HG03442 (cell line): ENCODE results near the gene RBBP6.
"Not testable (repeated sequence)": the region's sequence is repeated elsewhere in the genome, so short reads cannot be mapped to it uniquely, and the experiment has no call there.

Experiments used
- ATAC-seq: cut with Tn5 transposase; IDR thresholded peaks from one replicate; pipeline ENCODE4 v1.9.1; 2021; ENCODE audit warnings: mild to moderate bottlenecking, moderate library complexity; ENCODE audit not compliant: unreplicated experiment

Gene RBBP6

GRCh38 chr16:24555346-24555872, 16.0 kb downstream of the RBBP6 start:
- no peak for ATAC-seq

DNA sequence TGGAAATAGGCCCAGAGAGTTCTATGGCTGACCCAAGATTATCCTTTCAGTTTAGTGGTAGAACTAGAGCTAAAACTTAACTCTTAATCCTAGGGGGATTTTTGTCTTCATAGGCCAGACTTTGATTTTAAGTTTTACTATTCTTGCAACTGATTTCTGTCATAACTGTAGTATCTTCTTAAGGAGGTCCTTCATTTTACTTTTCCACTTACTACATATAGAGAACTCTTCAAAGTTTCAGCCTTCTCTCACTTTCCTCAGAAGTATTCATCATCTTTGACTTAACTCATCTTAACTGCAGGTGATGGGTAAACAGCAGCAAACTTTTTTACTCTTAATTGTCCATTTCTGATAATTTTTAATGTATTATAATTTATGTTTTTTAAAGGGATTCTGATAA, 23.4 kb downstream of the RBBP6 start:
- no peak for ATAC-seq

DNA sequence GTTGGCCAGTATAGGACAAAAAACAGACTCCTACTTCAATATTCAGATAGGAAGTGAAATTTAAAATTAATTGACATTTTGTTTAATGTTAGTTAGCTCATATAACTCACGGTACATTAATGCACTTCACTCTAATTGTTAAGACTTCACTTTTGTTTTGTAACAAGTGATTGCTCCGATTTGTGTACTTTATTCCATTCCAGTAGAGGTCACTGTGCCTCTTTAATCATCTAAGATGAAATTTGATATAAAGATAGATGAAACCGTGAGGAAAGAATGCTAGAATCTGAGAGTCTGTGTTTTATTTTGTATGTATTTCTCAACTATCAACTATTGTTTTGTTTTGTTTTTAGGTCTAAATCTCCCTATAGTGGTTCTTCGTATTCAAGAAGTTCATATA, 29.0 kb downstream of the RBBP6 start:
- no peak for ATAC-seq

GRCh38 chr16:24571096-24571495, 31.7 kb downstream of the RBBP6 start:
- ATAC-seq, result no peak

DNA sequence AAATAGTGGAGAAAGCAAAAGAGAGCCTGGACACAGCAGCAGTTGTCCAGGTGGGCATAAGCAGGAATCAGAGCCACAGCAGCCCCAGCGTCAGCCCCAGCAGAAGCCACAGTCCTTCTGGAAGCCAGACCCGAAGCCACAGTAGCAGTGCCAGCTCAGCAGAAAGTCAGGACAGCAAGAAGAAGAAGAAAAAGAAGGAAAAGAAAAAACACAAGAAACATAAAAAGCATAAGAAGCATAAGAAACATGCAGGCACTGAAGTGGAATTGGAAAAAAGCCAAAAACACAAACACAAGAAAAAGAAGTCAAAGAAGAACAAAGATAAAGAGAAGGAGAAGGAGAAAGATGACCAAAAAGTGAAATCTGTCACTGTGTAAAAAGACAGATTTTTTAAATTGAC, 32.7 kb downstream of the RBBP6 start:
- no peak for ATAC-seq

DNA sequence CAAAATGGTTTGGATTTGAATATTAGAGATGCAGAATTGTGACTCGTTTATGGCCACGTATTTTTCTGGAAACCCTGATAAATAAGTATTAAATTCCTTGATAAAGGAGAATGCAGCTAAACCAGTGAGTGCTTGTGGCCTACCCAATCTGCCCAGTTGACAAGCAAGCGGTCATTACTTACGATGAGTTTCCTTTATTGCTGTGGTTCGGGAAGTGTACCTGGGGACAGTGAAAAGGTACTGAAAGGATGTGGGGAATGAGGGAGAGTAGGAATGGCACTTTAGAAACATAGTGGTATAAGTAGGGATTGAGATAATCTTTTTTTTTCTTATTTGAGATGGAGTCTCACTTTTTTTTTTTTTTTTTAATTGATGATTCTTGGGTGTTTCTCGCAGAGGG, 33.8 kb downstream of the RBBP6 start:
- no peak for ATAC-seq

- ATAC-seq, result not testable (repeated sequence)
Measured at GRCh38 chr16:24574515-24575485, 35.4 kb downstream of the RBBP6 start.

DNA sequence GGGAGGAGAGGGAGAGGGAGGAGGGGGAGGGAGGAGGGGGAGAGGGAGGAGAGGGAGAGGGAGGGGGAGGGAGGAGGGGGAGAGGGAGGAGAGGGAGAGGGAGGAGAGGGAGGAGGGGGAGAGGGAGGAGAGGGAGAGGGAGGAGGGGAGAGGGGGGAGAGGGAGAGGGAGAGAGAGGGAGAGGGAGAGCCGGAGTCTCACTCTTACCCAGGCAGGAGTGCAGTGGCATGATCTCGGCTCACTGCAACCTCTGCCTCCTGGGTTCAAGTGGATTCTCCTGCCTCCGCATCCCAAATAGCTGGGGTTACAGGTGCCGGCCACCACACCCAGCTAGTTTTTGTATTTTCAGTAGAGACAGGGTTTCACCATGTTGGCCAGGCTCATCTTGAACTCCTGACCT, 36.4 kb downstream of the RBBP6 start:
- ATAC-seq, result not testable (repeated sequence)

- ATAC-seq, result no peak
Measured at GRCh38 chr16:24577167-24577566, 37.8 kb downstream of the RBBP6 start.

DNA sequence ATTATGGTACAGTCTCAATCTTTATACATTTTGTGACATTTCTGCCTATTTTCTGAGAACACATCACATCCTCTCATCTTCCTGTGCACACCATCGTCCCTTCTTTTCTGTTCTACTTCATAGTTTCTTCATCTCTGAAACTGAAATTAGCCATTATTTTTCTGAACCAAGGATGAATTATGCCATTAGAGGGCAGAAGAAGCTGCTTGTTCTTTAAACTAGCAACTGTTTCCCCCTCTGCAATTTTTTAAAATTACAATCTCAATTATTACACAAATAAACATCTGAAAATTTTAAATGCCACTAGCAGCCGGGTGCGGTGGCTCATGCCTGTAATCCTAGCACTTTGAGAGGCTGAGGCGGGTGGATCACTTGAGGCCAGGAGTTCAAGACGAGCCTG, 41.3 kb downstream of the RBBP6 start:
- ATAC-seq, result no peak

DNA sequence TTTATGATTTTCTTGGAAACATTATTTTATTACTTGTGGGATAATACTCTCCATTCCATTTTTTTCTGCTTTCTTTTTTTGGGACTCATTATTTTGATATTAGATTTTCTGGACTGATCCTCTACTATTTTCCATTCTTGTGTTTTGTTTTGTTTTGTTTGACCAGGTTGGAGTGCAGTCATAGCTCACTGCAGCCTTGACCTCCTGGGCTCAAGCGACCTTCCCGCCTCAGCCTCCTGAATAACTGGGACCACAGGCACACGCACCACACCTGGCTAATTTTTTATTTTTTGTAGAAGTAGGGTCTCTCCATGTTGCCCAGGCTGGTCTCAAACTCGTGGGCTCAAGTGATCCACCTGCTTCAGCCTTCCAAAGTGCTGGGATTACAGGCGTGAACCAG, 44.1 kb downstream of the RBBP6 start:
- ATAC-seq, result no peak

GRCh38 chr16:24589997-24590396, 50.6 kb downstream of the RBBP6 start:
- ATAC-seq, result no peak

DNA sequence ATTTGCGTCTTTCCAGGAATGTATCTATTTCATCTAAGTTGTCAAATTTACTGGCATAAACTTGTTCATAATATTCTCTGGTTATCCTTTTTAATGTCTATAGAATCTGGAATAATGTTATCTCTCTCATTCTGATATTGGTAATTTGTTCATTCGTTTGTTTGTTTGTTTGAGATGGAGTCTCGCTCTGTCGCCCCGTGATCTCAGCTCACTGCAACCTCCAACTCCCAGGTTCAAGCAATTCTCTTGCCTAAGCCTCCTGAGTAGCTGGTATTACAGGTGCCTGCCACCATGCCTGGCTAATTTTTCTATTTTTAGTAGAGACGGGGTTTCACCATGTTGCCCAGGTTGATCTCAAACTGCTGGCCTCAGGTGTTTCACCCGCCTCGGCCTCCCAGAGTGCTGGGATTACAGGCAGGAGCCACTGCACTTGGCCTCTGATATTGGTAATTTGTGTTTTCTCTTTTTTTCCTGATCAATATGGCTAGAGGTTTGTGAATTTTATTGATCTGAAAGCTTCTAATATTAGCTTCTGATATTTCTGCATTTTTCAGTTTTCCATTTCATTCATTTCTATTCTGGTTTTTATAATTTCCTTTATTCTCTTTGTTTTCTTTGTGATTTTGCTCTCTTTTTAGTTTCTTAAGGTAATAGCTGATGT, 59.5 kb downstream of the RBBP6 start:
- no peak for ATAC-seq

DNA sequence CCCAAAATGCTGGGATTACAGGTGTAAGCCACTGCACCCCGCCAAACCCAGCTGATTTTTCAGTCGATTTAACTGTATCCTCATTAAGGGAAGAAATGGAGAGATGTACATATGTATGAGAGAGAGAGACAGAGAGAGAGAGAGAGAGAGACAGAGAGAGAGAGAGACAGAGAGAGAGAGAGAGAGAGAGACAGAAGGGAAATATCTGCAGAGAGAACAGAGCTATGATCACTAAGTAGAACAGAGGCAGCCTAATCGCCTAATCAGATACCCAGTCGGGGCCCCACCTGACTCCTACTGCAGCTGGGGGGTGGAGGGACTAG, 70.0 kb downstream of the RBBP6 start:
- no peak for ATAC-seq

GRCh38 chr16:24609740-24610415, 70.5 kb downstream of the RBBP6 start:
- no peak for ATAC-seq

DNA sequence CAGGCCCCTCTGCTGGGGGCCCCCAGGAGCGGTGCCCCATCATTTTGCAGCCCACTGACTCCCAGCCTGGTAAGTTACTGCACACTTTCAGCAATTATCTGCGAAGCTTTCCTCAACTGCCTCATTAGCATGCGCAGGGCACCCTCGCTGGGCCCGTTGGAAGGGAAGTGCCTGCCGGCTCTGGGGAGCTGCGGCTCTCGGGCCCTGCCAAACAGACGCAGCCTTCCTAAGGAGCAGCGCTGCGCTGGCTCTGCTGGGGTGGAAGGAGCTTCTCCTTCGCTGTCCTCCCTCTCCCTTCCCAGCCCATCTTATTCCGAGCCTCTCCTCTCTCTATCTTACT, 71.0 kb downstream of the RBBP6 start:
- ATAC-seq, result no peak

GRCh38 chr16:24611310-24611709, 71.9 kb downstream of the RBBP6 start:
- ATAC-seq, result no peak

- ATAC-seq, result no peak
Measured at GRCh38 chr16:24612656-24613055, 73.3 kb downstream of the RBBP6 start.

DNA sequence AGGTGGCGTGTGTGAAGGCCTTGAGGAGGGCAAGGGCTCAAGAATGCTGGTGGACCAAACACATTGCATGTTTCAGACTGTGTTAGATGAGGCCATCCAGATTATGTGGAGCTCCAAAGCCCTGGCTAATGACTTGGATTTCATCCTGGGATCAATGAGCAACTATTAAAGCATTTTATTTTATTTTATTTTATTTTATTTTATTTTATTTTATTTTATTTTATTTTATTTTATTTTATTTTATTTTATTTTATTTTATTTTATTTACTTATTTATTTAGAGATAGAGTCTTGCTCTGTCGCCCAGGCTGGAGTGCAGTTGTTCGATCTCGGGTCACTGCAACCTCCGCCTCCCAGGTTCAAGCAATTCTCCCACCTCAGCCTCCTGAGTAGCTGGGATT, 73.9 kb downstream of the RBBP6 start:
- ATAC-seq, result not testable (repeated sequence)

DNA sequence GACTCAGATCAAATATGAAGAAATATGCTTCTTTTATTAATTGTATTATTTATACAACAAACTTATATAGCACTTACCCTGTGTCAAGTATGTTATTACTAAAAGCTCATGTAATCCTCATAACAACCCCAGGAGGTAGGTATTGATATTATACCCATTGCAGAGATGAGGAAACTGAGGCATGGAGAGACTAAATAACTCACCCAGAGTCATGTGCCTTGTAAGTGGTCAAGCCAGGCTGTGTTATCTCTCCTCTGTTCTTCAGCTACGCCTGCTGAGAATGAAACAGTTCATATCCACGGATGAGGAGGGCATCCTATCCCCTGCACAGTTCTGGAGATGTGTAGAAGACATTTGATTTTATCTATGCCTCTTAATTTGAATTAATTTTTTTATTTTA, 78.1 kb downstream of the RBBP6 start:
- ATAC-seq, result no peak
